HEK293 (cell line): Measurements from ENCODE around the gene KRAS.
A peak's percentile ranks its signal among the peaks of the same experiment; 100 is the strongest.

ENCODE experiments used
- CTCF ChIA-PET: fragments of 350-600 bp; formaldehyde crosslinking; extraction: SDS; loops from one replicate; lab custom pipeline; 2021; ENCODE audit warnings: antibody characterized with exemption; lab: Yijun Ruan, JAX
- POLR2A ChIA-PET: fragments of 300-600 bp; formaldehyde crosslinking; extraction: SDS; loops from one replicate; lab custom pipeline; 2020; ENCODE audit warnings: antibody characterized with exemption, inconsistent platforms; lab: Yijun Ruan, JAX
- H3K27ac ChIP-seq: fragments of 200-500 bp; sonication (Bioruptor generic); 2 replicates; pipeline ENCODE4 v1.5.1; 2014; ENCODE audit warnings: low read depth, low read length, control low read depth, inconsistent platforms; ENCODE audit errors: extremely low read depth
- H3K36me3 ChIP-seq, 2 experiments: fragments of 200-500 bp in 1 of 2; sonication (Bioruptor generic) in 1 of 2; 1 replicate in 1 of 2; 2 replicates in 1 of 2; pipeline ENCODE4 v1.5.1; 2014 to 2017; ENCODE audit warnings: inconsistent platforms in 2 of 2, low read length in 2 of 2; ENCODE audit not compliant: control insufficient read depth in 2 of 2, insufficient read depth in 1 of 2
- H3K4me1 ChIP-seq: fragments of 200-500 bp; sonication (Bioruptor generic); 2 replicates; pipeline ENCODE4 v1.5.1; 2014; ENCODE audit warnings: mild to moderate bottlenecking, low read length, inconsistent platforms; ENCODE audit not compliant: control insufficient read depth, insufficient read depth
- H3K4me3 ChIP-seq: 2 replicates; pipeline ENCODE4 v1.5.1; 2011; ENCODE audit warnings: low read depth, mild to moderate bottlenecking, control low read depth, low read length, moderate library complexity
- H3K9me3 ChIP-seq: fragments of 200-500 bp; sonication (Bioruptor generic); 2 replicates; pipeline ENCODE4 v1.5.1; 2014; ENCODE audit warnings: low read depth, low read length, inconsistent platforms; ENCODE audit not compliant: control insufficient read depth, insufficient read depth
- ELK4 ChIP-seq: IDR thresholded peaks from 2 replicates; pipeline ENCODE4 v1.6.1; 2011; ENCODE audit warnings: mild to moderate bottlenecking, low read depth, low read length, borderline replicate concordance
- GLIS1 ChIP-seq: fragments of 450-650 bp; formaldehyde crosslinking; IDR thresholded peaks from 2 replicates; pipeline ENCODE4 v1.5.1; 2016; ENCODE audit warnings: missing biosample characterization, missing genetic modification characterization
- KLF7 ChIP-seq: fragments of 450-650 bp; formaldehyde crosslinking; IDR thresholded peaks from 2 replicates; pipeline ENCODE4 v1.5.1; 2016; ENCODE audit warnings: missing biosample characterization, missing genetic modification characterization, borderline replicate concordance
- PATZ1 ChIP-seq: fragments of 450-650 bp; formaldehyde crosslinking; IDR thresholded peaks from 2 replicates; pipeline ENCODE4 v1.5.1; 2016; ENCODE audit warnings: missing biosample characterization, missing genetic modification characterization
- PRDM10 ChIP-seq: fragments of 450-650 bp; formaldehyde crosslinking; IDR thresholded peaks from 2 replicates; pipeline ENCODE4 v1.5.1; 2016; ENCODE audit warnings: missing biosample characterization, missing genetic modification characterization
- WT1 ChIP-seq: fragments of 450-650 bp; formaldehyde crosslinking; IDR thresholded peaks from 2 replicates; pipeline ENCODE4 v1.5.1; 2016; ENCODE audit warnings: missing biosample characterization, missing genetic modification characterization
- ZBTB11 ChIP-seq: fragments of 450-650 bp; formaldehyde crosslinking; conservative IDR thresholded peaks from 2 replicates; pipeline ENCODE4 v1.5.1; 2016; ENCODE audit warnings: low read depth, missing biosample characterization, missing genetic modification characterization
- ZBTB8A ChIP-seq: fragments of 450-650 bp; formaldehyde crosslinking; IDR thresholded peaks from 2 replicates; pipeline ENCODE4 v1.5.1; 2016; ENCODE audit warnings: missing biosample characterization, missing genetic modification characterization
- ZFP41 ChIP-seq: fragments of 450-650 bp; formaldehyde crosslinking; IDR thresholded peaks from 2 replicates; pipeline ENCODE4 v1.5.1; 2016; ENCODE audit warnings: missing biosample characterization, missing genetic modification characterization, borderline replicate concordance
- ZNF2 ChIP-seq: fragments of 450-650 bp; formaldehyde crosslinking; IDR thresholded peaks from 2 replicates; pipeline ENCODE4 v1.5.1; 2016; ENCODE audit warnings: missing biosample characterization, missing genetic modification characterization
- ZNF24 ChIP-seq: fragments of 450-650 bp; formaldehyde crosslinking; IDR thresholded peaks from 2 replicates; pipeline ENCODE4 v1.5.1; 2016; ENCODE audit warnings: missing biosample characterization, missing genetic modification characterization
- ZNF354C ChIP-seq: fragments of 450-650 bp; formaldehyde crosslinking; IDR thresholded peaks from 2 replicates; pipeline ENCODE4 v1.5.1; 2016; ENCODE audit warnings: missing biosample characterization, missing genetic modification characterization, low read depth, borderline replicate concordance
- ZNF394 ChIP-seq: fragments of 450-650 bp; formaldehyde crosslinking; IDR thresholded peaks from 2 replicates; pipeline ENCODE4 v1.5.1; 2016; ENCODE audit warnings: missing biosample characterization, missing genetic modification characterization, mild to moderate bottlenecking, moderate library complexity, borderline replicate concordance
- ZNF416 ChIP-seq: fragments of 450-650 bp; formaldehyde crosslinking; IDR thresholded peaks from 2 replicates; pipeline ENCODE4 v1.5.1; 2016; ENCODE audit warnings: missing biosample characterization, missing genetic modification characterization
- ZNF501 ChIP-seq: fragments of 450-650 bp; formaldehyde crosslinking; IDR thresholded peaks from 2 replicates; pipeline ENCODE4 v1.5.1; 2016; ENCODE audit warnings: missing biosample characterization, missing genetic modification characterization
- ZNF530 ChIP-seq: fragments of 450-650 bp; formaldehyde crosslinking; IDR thresholded peaks from 2 replicates; pipeline ENCODE4 v1.5.1; 2016; ENCODE audit warnings: low read depth, missing biosample characterization, missing genetic modification characterization
- ZNF549 ChIP-seq: fragments of 450-650 bp; IDR thresholded peaks from 2 replicates; pipeline ENCODE4 v1.5.1; 2018; ENCODE audit warnings: missing biosample characterization, missing genetic modification characterization, mild to moderate bottlenecking, inconsistent platforms, moderate library complexity
- ZNF623 ChIP-seq: fragments of 450-650 bp; formaldehyde crosslinking; IDR thresholded peaks from 2 replicates; pipeline ENCODE4 v1.5.1; 2016; ENCODE audit warnings: missing biosample characterization, missing genetic modification characterization
- ZNF660 ChIP-seq: fragments of 450-650 bp; IDR thresholded peaks from 2 replicates; pipeline ENCODE4 v1.5.1; 2018; ENCODE audit warnings: missing biosample characterization, mild to moderate bottlenecking, missing genetic modification characterization
- ZNF701 ChIP-seq: fragments of 450-650 bp; formaldehyde crosslinking; IDR thresholded peaks from 2 replicates; pipeline ENCODE4 v1.5.1; 2016; ENCODE audit warnings: missing biosample characterization, missing genetic modification characterization
- ZNF747 ChIP-seq: fragments of 450-650 bp; formaldehyde crosslinking; IDR thresholded peaks from 2 replicates; pipeline ENCODE4 v1.5.1; 2016; ENCODE audit warnings: missing biosample characterization, missing genetic modification characterization
- ZNF837 ChIP-seq: fragments of 450-650 bp; formaldehyde crosslinking; IDR thresholded peaks from 2 replicates; pipeline ENCODE4 v1.5.1; 2016; ENCODE audit warnings: missing biosample characterization, missing genetic modification characterization
- TF ChIP-seq, protein P1 (sequence below): fragments of 450-650 bp; formaldehyde crosslinking; IDR thresholded peaks from 2 replicates; pipeline ENCODE4 v1.5.1; 2017; ENCODE audit warnings: missing biosample characterization, missing genetic modification characterization

The KRAS gene

DNA sequence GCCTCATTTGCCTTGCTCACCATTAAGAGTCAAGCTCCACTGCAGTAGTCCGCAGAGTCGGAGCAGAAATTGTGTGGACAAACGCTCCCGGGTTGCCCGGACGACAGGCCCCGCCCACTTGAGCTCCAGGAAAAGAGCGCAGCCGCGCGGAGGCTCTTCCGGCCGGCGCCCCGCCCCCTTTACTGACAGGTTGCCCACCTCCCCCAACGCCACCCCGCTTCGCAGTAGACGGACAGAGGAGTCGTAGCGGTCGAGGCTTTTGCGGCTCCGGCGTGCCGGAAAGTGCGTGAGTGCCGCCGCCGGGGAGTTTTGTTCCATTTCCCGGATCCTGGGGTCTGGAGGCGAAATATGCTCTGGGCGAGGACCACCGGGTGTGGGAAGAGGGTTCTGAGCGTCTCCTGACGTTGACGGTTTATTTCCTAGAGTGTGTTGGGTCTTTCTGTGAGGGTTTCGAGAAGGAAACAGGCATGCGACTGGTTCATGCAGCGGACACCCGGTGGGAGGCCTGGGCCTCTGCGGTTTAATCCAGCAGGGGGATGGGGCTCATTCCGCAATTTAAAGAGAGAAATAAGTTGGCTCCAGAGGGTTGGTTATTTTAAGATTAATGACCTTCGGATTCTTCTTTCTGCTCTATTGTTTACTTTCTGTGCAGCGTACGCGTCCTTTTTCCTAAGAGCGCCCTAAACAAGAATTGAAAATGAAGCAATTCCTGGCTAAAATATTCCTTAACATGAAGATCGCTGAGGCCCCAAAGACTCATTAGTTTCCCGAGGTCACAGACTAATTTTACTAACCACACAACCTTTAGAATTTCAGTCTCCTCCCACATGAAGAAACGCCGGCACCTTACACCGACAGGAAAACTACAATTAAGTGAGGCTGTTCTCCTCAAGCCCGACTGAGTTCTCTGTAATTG lies 55.4 kb downstream of the KRAS start, which contains the start of the genes DNAI7 and ETFRF1:
Gene DNAI7 (minus strand): TSS at position 105 of the 916 bp plus-strand sequence. CDS start 82 bp downstream, at position 23.
Gene ETFRF1 (plus strand): TSS at position 182 of the 916 bp plus-strand sequence. CDS start 8,720 bp downstream, outside the sequence.
- CTCF ChIA-PET: interaction anchor here (0.6 to 2.1 kb wide), 4 partner anchors 42 to 334 kb away, joined by 3 to 7 read pairs (median 4); no protein-coding TSS in a partner anchor
- POLR2A ChIA-PET: interaction anchor here (0.6 to 1.4 kb wide), 7 partner anchors 8 to 248 kb away, joined by 3 to 7 read pairs (median 4); no protein-coding TSS in a partner anchor
- H3K4me1 ChIP-seq: peaks cover 3% of the 10 kb centered on the region; the same call in 1 of the 2 replicates
- no peaks in the 10 kb centered on the region for H3K9me3 ChIP-seq
- peak within 1 kb of the TSS; percentile 82 for H3K27ac ChIP-seq
- H3K4me3 ChIP-seq: peak within 1 kb of the TSS; percentile 82
- H3K36me3 ChIP-seq: peaks cover 0 to 4% of the 10 kb centered on the region in 2 experiments; a peak in 1 of 3 replicates
- TF ChIP-seq ZNF24 (peak; percentile 32; the same call in 1 of the 2 replicates), PATZ1 (tag by site-specific recombination) (peak; percentile 85), ZNF747 (tag by site-specific recombination) (no peak), ZNF2 (tag by site-specific recombination) (peak; percentile 81; the same call in 1 of the 2 replicates), ZNF549 (tag by site-specific recombination) (no peak), PRDM10 (tag by site-specific recombination) (0 out of 2 replicates have a peak, but pooled peaks have one; percentile 33), ZNF394 (peak; percentile 75), ZNF416 (no peak), ZNF530 (tag by site-specific recombination) (no peak), ZNF501 (tag by site-specific recombination) (peak; percentile 92), WT1 (0 out of 2 replicates have a peak, but pooled peaks have one; percentile 33), ZBTB8A (tag by site-specific recombination) (0 out of 2 replicates have a peak, but pooled peaks have one; percentile 28), ZFP41 (tag by site-specific recombination) (no peak), ZNF623 (tag by site-specific recombination) (0 out of 2 replicates have a peak, but pooled peaks have one; percentile 13), ZNF354C (no peak), ZNF837 (tag by site-specific recombination) (0 out of 2 replicates have a peak, but pooled peaks have one; percentile 28), ZNF660 (peak; percentile 60; the same call in 1 of the 2 replicates), GLIS1 (peak; percentile 79), ZBTB11 (tag by site-specific recombination) (peak; percentile 88), KLF7 (tag by site-specific recombination) (no peak), ELK4 (no peak; the same call in 1 of the 2 replicates), ZNF701 (no peak)
- TF ChIP-seq, protein P1, sequence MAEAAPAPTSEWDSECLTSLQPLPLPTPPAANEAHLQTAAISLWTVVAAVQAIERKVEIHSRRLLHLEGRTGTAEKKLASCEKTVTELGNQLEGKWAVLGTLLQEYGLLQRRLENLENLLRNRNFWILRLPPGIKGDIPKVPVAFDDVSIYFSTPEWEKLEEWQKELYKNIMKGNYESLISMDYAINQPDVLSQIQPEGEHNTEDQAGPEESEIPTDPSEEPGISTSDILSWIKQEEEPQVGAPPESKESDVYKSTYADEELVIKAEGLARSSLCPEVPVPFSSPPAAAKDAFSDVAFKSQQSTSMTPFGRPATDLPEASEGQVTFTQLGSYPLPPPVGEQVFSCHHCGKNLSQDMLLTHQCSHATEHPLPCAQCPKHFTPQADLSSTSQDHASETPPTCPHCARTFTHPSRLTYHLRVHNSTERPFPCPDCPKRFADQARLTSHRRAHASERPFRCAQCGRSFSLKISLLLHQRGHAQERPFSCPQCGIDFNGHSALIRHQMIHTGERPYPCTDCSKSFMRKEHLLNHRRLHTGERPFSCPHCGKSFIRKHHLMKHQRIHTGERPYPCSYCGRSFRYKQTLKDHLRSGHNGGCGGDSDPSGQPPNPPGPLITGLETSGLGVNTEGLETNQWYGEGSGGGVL: peak; percentile 56
